GM19023 (cell line): Measurements from ENCODE around the gene PTCD3.

Experiments used
- ATAC-seq: cut with Tn5 transposase; IDR thresholded peaks from one replicate; pipeline ENCODE4 v1.9.1; 2021; ENCODE audit warnings: mild to moderate bottlenecking, moderate library complexity; ENCODE audit not compliant: unreplicated experiment

The PTCD3 gene

DNA sequence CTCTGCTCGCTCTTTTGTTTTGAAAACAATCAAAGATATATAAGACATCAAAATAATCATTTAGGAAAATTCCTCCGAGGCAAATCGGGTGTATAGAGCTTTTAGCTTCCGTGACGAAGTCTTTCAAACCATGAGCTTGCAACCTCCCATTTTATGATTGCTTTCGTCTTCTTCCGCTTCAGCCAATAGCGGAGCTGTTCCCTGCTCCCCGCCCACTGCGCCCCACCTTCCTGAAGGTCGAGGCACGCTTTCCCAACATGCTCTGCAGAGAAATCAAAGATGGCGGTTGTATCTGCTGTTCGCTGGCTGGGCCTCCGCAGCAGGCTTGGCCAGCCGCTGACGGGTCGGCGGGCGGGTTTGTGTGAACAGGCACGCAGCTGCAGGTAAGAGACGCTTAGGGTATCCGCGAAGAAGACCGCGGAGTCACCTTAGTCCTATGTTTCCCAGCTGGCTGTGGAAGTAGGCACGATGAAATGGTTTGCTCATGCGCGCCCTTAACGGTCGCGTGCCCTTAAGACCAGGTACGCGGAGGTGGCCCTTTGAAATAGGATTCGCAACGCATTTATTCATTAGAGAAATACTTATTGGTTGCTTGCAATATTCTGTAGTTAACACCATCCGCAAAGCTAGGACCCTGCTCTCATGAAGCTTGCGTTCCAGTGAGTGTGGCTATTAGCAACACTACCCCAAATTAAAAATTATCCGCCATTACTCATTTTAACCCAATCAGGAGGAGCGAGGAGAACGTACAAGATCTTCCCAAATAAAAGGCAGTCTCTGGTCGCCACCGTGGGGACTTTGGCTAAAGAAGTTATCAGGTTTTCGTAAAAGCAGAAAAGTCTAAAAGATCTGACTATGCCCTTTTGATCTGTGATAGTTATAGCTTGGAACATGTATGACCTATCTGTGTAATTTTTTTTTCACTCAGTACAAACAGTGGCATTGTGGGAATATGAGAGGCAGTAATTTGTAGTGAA is at the start of gene PTCD3:
Gene PTCD3, plus strand, starts transcription at position 267 of the 977 bp plus-strand sequence. Its CDS starts 13 bp downstream, at position 280.
- peak; percentile 87 for ATAC-seq

DNA sequence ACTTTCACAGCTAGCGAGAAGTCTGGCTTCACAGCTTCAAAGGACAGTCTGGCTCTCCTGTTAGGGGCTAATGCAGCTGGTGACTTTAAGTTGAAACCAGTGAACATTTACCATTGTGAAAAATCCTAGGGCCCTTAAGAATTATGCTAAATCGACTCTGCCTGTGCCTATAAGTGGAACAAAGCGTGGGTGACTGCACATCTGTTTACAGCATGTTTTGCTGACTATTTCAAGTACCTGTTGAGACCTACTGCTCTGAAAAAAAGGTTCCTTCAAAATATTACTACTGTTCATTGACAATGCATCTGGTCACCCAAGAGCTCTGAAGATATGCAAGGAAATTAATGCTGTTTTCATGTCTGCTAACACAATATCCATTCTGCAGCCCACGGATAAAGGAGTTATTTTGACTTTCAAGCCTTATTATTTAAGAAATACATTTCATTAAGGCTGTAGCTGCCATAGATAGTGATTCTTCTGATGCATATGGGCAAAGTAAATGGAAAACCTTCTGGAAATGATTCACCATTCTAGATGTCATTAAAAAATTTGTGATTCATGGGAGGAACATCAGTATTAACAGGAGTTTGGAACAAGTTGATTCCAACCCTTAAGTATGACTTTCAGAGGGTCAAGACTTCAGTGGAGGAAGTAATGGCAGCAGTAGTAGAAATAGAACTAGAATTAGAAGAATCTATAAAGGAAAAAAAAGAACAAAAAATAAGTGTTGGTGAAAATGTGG is 49.3 kb upstream of the PTCD3 start:
- ATAC-seq = no peak

DNA sequence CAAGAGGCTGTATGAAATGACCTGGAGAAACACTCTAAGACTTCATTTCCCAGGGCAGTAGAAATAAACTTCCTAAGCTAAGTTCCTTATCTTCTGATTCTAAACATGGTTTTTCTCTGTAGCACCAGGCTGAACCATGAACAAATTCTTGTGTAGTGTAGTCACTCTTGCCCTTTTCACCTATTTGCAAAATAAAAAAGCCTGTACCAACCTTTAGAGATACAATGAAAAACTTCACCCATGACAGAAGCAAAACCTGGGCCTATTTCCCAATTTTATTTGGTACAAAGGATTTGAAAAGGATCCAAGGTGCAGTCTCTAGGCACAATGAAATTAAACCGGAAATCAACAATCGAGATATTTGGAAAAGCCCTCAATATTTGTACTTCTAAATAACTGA is 44.0 kb upstream of the PTCD3 start:
- no peak for ATAC-seq

DNA sequence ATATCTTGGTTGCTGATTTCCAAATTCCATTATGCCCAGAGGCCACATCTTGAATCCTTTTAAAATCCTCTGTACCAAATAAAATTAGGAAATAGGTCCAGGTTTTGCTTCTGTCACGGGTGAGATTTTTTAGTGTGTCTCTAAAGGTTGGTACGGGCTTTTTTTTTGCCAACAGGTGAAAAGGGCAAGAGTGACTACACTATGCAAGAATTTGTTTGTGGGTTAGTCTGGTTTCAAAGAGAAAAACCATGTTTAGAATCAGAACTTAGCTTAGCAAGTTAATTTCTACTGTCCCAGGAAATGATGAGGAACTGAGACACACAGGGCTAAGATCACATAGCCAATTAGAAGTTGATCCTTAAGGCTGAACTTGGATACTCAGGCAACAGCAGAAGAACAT is 42.0 kb upstream of the PTCD3 start:
- ATAC-seq = no peak

DNA sequence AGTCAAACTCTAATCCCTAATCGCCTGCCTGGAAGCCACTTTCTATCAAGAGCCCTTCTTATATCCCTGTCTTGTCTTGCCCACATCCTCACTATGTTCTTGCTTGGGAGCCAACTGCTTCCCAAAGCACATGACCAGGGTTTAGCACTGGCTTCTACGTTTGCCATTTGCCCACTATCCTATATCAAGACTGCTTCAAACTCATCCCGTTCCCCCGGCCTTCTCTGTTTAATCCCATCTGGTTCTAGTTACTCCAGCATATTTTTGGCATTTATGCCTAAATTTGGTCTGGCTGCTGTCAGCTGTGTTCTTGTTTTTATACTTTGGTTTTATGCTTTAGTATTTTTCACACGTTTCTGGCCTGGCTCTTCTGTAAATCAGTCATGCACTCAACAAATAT is 40.5 kb upstream of the PTCD3 start:
- no peak for ATAC-seq

DNA sequence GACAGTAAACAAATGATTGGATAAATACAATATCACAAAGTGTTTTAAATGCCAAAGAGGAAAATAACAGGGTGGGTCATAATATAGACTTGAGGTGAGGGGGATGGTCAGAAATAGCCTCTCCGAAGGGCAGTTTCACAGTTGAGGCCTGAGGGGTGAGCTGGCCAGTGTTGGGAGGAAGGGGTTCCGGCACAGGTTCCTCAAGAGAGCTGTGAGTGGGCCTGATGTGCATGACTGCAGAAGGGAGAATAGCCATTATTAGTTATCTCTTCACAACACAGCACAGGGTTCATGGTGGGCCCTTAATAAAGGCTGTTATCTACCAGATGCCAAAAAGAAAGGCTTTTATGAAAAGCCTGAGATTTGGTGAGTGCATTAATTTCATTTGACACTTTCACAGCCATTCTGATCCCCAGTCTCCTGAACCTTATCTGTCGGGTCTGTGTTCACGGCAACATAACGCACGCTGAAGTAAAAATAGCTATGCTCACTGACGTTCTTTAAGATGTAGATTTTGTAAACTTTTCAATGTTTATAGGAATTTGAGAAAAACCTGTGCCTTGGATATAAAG is 39.9 kb upstream of the PTCD3 start:
- ATAC-seq = no peak

DNA sequence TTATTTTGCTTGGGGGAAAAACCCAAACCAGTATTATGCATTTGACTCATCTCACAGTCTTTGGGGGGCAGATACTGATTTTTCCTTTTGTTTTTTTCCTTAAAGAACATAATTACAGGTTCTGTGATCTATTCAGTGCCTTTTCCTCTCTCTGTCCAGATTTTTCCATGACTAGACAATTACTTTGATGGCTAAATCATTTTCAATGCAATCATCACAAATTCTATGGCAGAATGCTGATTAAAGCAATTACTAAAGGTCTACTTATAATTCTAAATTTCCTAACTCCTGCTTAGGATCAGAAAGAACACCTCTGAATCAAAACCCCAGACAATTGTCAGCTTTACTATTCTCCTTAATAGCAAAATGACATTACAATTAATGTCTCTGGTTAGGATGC is 39.1 kb upstream of the PTCD3 start:
- ATAC-seq = no peak

DNA sequence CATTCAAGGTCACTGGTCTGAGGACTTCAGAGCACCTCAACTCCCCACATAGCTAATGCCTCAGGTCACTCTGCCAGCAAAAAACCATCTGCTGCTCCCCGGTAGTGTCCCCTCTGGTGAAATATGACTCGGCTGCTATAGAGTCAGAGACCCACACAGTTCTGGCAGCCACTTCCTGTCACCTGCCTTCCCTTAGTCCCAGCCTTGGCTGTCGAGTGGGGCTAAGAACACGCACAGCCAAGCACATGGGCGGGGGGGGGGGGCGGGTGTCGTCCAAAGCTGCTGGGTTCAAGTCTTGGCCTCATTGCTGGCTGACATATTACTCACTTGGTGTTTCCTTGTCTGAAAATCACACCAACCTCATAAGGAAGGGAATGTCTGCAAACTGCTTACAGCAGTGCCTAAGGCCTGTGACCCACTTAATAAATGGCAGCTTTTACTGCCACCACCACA is 37.9 kb upstream of the PTCD3 start:
- ATAC-seq = peak; percentile 56

DNA sequence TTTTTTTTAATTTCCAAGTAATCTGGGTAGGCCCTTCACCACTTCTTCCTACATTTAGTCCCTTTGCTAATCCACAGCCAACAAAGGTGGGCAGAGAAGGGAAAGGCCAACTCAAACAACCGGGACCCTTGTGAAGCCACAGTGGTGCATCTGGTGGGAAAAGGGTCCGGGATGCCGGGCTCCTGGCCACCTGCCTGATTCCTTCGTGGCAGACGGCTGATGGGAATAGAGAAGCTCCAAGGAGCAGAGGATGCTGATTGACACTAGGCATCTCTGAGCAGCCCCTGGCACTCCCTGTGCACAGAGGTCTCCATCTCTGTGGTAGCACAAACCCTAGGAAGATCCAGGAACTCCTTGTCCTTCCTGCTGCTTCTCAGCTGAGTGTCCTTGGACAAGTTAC is 37.4 kb upstream of the PTCD3 start:
- ATAC-seq = no peak

DNA sequence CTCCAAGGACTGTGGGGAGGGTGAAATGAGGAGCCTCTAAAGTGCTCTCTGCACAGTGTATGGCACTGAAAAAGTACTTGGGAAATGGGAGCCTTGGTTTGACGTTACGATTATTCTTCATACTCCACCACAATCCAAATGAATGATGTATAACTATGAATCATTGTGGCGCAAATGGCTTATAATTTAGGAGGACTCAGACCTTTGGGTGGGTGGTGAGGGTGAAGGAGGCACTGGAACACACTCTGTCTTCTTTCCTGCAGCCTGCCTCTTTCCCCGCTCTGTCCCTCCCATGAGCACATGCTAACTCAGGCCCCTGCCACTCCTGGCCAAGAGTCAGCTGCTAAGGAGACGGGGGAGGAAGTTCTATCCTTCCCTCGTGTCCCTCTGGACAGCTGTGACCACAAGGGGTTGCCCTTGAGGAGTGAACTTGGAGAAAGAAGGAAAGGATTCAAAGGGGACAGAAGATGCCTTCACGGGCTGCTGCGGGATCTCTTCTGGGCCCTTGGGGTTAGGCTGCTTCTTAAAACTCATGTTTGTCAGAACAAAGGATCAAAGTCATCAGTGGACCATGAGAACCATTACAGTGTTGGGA is 36.8 kb upstream of the PTCD3 start:
- no peak for ATAC-seq

DNA sequence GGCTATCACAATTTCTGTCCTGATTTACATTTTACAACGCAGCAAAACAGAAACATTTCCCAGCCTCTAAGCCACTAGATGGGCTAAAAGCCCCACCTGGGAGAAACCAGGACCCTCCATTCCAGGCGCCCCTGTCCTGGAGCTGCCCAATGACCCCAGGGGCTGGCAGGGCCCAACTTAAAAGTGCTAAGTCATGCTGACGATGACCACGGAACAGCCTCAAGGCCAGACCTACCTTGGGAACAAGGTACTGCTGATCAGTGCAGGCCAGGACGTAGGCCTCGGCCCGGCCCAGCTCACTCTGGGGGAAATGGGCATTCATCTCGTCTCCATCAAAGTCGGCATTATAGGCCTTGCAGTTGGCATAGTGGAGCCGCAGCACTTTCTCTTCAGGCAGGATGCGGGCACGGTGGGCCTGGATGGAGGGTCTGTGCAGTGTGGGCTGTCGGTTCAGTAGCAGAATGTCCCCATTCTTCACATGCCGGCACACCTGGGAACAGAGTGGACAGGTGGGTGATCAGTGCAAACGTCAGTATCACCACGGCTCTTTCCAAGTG is 36.2 kb upstream of the PTCD3 start:
- ATAC-seq = no peak

DNA sequence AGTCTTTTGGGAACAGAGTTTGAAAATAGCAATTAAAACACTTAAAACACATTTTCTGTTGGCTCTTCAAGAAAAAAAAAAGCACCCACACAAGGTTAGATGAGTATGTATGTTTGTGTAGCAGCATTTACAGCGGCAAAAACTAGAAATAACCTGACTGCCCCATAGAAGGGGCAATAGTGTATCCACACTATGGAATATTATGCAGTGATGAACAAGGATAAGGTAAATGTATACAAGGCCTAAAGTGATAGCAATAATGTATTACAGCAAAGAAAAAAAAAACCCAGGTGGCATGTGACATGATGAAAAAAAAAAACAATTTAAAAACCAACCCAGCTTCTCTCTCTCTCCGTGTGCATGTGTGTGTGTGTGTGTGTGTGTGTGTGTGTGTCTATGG is 35.2 kb upstream of the PTCD3 start:
- no peak for ATAC-seq

DNA sequence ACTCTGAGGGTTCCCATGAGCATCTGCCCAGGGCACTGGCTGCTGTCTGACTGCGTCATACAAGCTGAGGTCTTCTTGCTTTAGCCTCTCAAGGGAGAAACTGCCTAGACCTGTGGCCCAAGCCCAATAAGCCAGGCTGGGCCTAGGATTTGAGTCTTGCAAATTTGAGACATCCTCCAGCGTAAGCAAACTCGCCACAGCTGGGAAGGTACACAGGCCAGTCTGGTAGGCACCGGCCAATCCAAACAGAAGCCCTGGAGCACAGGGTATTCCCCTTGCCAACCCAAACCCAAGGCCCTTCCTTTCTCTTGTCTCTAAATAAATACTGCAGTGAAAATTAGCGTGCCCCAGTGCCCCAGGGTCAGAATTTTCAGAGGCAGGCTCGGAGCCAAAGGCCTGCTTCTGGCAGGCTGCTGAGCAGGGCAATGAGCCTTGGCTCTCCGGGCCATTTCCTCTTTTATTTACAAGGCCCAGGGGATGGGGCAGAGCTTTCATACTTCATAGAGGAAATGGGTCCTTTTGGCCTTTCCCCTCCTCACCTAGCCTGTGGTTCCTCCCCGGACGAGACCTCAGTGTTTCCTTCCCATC is 33.7 kb upstream of the PTCD3 start:
- peak; percentile 64 for ATAC-seq

DNA sequence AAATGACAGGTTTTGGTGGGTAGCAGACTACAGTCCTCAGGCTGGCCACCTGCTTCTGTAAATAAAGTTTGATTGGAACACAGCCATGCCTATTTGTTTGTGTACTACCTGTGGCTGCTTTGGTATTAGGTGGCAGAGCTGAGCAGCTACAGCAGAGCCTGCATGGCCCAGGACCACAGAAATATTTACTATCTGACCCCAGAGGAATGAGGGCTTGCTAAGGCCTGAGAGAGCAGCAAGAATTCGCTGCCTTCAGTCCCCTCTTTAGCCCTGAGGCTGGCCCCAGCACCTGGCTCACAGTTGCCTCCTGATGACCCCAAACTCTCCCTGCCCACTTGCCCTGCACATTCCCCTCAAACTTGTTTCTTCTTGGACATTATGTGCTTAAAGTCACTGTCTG is 32.8 kb upstream of the PTCD3 start:
- no peak for ATAC-seq

DNA sequence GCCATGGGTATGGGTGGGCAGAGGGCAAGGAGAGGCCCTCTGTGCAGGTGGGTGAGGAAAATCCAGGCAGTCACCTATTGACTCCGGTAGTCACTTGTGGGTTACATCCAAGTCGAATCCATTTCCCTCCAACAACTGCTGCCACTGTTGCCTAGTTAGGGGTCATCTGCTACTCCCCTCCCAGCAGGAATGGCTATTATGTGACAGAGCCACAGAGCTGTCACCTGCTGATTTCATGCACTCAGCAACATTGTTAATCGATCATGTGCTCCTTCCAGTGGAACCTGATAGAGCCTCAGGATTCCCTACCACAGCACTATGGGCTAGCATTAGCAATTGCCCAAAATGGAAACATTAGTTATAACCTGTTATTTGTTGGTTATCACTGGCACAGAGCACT is 31.8 kb upstream of the PTCD3 start:
- ATAC-seq = no peak

DNA sequence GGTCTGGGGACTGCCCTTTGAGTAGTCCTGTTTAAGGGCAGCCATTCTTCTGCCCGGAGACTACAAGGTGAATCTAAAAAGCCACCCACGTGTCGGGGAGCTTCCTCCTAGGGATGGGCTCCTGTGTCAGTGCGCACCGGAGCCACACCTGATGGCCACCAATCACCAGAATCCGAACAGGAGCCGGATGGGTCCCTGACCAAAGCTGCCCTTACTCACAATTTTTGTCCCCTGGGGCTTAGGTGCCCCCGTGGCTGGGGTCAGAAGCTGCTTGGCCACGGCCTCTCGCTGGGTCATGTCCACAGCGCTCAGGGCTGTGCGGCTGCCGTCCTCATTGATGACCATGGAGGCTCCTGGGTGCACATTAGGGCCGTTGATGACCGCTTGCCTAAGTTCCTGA is 31.2 kb upstream of the PTCD3 start:
- ATAC-seq = no peak

DNA sequence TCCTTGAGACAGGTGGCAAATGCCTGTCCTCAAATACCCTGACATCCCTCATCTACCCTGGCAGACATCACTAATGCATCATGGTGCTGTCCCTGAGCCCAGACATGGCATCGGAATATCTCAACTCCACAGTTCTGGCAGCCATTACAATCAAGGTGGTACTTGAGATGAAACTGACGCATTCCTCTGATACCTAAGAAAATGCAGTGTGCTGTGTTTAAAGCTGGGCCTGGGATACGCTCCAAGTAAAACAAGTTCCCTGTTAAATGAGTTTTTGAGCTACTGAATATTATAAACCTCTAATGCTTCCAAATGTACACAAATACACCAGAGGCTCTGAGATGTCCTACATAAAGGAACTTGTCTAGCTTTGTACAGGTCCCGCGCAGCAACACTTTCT is 30.1 kb upstream of the PTCD3 start:
- ATAC-seq = no peak

DNA sequence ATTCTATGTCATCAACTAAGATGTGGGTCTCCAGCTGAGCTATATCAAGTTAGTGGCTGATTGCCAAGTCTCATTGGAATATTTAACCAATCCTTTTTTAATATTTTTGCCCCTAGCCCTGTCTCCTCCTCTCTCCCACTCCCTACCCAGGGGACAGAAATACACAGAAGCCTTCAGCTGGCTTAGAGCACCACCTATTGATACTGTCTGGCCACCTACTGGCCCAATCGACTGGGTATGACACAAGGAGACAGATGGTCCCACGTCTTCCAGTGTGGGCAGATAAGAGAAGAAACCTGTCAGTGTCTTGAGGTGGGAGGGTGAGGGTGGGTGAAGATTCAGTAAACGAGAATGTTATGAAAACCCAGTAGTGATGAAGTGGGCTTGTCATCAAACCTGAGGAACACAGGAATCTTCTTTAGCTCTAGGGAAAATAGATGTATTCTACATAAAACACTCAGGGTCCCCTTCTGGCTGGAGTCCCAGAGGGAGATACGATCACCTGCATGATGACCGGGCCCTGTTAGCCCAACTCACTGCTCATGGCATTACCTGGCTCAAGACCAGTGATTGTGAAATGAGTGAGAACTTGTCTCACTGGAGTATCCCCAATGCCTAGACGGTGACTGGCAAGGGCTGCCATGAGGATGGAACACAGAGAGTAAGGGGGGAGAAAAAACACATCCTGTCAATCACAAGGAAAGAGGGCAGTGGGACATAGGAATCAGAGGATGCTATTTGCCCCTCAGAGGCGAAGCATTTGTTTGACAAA is 27.1 kb upstream of the PTCD3 start:
- no peak for ATAC-seq

DNA sequence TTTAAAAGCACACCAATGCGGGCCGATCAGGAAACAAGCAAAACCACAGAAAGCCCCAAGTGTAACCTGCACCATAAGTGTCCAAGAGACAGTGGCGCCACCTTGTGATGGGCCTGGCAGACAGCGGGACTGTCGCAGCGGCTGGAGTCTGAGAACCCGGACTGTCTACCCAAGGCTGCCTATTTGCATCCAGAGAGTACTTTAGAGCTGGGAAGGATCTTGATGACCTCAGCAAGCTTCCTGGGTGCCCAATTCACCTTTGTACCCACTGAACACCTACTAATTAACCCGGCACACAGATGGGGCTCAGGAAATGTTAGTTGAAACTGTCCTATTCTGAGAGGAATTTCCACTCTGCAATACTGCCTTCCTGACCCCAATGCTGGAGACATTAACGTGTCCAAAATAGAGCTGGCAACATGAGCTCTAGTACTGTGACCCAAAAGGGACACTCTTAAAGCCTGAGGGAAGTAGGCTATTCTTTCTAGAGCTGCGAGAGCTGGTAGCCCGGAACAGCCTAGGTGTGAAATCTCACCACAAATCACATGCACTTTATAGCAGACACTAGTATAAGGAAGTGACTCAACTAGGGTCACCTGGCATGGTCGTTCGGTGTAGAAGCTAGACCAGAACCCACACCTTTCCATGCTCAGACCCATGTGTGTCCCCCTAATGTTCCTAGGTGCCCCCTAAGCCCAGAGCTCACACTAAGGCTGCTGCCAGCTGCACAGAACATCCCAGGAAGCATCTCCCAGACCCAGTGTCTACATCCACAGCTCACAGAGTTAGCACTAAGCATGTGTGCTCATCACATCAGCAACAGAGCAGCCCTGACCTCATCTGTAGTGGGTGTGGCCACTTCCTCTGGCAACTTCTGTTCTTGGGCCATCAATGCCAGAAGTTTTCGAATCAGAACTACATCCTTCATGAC is 25.8 kb upstream of the PTCD3 start:
- peak; percentile 79 for ATAC-seq
